ENCODE results near the gene CAPRIN1.

CAPRIN1 gene

DNA sequence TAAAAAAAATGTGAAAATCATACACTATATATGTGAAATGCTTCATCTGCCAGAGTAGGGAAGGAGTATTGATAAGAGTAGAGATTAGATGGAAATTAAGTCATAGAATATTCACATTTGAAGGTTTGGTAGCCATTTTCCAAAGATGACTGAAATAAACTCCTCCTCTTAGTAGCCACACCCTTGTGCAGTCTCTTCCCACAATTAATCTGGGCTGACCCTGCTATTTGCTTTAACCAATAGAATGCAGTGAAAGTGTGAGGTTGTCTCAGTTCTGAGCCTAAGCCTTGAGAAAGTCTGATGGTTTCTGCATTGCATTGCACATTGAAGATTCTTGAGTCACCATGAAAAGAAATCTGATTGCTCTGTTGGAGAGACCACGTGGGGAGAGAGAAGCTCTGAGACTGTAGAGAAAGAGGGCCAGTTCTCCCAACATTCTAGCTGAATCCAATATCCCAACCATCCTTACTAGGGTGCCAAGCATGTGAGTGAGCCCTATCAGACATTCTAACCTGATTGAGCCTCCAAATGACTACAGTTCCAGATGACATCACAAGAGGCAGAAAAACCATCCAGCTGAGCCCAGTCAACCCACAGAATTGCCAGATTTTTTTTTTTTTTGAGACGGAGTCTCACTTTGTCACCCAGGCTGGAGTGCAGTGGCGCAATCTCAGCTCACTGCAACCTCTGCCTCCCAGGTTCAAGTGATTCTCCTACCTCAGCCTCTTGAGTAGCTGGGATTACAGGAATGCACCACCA is 29.4 kb upstream of the CAPRIN1 start:
- no peak for DNase-seq (ENCODE audit: low read depth)
- TF ChIP-seq, protein P1, sequence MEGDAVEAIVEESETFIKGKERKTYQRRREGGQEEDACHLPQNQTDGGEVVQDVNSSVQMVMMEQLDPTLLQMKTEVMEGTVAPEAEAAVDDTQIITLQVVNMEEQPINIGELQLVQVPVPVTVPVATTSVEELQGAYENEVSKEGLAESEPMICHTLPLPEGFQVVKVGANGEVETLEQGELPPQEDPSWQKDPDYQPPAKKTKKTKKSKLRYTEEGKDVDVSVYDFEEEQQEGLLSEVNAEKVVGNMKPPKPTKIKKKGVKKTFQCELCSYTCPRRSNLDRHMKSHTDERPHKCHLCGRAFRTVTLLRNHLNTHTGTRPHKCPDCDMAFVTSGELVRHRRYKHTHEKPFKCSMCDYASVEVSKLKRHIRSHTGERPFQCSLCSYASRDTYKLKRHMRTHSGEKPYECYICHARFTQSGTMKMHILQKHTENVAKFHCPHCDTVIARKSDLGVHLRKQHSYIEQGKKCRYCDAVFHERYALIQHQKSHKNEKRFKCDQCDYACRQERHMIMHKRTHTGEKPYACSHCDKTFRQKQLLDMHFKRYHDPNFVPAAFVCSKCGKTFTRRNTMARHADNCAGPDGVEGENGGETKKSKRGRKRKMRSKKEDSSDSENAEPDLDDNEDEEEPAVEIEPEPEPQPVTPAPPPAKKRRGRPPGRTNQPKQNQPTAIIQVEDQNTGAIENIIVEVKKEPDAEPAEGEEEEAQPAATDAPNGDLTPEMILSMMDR (conservative IDR thresholded peaks at IDR 0.05; ENCODE audit: low read length): no peak
- H3K4me3 ChIP-seq (ENCODE audit: low read length): no peak overlapping the region

DNA sequence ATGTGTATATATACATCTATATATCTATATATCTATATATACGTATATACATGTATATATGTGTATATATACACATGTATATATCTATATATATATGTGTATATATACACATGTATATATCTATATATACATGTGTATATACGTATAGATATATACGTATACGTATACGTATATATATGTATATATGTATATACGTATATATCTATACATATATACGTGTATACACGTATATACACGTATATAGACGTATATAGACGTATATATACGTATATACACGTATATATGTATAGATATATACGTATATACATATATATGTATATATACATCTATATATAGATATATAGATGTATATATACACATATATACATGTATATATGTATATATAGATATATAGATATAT is 25.1 kb upstream of the CAPRIN1 start:
- H3K4me3 ChIP-seq (ENCODE audit: low read length): no peak overlapping the region
- TF ChIP-seq, protein P1 (conservative IDR thresholded peaks at IDR 0.05; ENCODE audit: low read length): no peak
- DNase-seq (ENCODE audit: low read depth): no peak

DNA sequence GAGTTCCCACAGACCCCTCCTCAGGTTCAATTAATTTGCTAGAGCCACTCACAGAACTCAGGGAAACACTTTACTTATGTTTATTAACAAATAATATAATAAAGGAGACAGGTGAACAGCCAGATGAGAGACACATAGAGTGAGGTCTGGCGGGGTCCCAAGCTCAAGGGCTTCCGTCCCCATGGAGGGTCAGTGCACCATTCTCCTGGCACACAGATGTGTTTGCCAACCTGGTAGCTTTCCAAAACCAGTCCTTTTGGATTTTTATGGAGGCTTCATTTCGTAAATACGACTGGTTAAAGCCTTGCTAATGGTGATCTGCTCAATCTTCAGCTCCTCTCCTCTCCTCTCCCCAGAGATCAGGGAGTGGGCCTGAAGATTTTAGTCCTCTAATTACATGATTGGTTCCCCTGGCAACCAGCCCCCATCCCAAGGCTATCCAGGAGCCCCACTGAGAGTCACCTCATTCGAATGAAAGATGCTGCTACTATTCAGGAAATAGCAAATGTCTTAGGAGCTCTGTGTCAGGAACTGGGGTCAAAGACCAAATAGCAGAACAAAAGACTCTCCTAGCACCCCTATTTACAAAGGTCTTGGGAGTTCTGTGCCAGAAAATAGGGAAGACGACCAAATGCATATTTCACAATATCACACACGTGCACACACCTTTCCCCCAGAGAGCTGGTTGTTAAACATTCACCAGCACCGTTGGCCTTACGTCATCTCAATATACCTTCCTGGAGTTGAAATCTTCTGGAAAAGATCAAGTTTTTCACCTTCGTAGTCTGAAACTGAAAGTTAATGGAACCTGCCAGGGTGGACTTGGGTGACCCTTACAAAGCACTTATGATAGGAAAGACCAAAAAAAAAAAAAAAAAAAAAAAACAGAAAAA is 23.8 kb upstream of the CAPRIN1 start:
- H3K4me3 ChIP-seq (ENCODE audit: low read length): no peak overlapping the region
- TF ChIP-seq, protein P1 (conservative IDR thresholded peaks at IDR 0.05; ENCODE audit: low read length): no peak

DNA sequence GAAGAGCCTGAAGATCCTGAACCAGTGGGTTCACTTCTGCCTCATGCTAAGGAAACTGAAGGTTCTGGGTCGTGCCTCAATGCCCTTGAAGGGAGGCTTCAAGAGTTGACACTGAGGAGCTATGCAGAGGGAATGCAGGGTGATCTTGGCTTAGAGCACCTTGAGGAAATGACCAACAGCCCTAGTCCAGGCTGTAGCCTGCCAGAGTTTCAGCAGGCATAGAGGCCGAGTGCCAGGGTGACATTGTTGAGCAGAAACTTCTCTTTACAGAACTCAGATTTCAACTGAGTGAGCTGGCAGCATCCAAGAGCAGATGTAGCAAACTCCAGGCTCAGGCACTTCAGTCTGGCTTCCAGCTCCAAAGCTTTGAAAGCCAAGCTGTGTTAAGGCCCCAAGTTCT is 23.1 kb upstream of the CAPRIN1 start:
- DNase-seq (ENCODE audit: low read depth): peak; percentile 72
- TF ChIP-seq, protein P1 (conservative IDR thresholded peaks at IDR 0.05; ENCODE audit: low read length): no peak
- H3K4me3 ChIP-seq (ENCODE audit: low read length): no peak overlapping the region

More for the DNA sequence above, 23.8 kb upstream of the CAPRIN1 start:
- no peak for DNase-seq (ENCODE audit: low read depth)

DNA sequence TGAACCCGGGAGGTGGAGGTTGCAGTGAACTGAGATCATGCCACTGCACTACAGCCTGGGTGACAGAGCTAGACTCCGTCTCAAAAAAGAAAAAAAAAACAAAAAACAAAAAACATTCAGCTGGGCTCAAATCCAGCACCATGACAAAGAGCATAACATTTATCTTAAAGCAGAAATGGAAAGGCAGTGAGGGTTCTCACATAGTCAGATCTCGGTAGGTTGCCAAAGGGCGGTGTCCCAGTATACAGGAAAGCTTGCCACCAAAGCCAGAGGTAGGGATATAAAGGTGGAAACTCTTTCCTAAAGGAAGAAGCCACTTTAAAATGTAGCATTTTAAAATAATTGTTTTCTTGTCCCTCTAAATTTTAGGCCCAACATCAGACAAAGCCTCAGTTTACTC is 22.4 kb upstream of the CAPRIN1 start:
- DNase-seq (ENCODE audit: low read depth): no peak
- no peak overlapping the region for H3K4me3 ChIP-seq (ENCODE audit: low read length)
- TF ChIP-seq, protein P1 (conservative IDR thresholded peaks at IDR 0.05; ENCODE audit: low read length): no peak

DNA sequence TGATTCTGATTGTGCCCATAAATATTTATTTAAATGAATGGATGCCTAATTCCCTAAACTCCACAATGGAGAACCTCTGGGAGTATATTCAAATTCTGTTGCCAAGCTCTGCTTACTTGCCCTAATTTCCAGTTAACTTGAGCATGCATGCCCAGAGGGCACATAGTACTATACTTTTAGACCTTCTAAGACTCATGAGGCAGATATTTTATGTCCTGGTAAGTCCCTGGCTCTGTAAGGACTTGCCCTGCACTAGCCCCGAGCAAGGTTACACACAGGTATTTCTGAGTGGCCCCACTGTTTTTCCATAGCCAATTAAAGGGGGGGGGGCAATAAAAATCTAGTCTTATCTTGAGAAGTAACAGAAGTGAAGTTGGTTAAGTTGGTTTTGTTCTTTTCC is 21.1 kb upstream of the CAPRIN1 start:
- DNase-seq (ENCODE audit: low read depth): no peak
- TF ChIP-seq, protein P1 (conservative IDR thresholded peaks at IDR 0.05; ENCODE audit: low read length): no peak
- no peak overlapping the region for H3K4me3 ChIP-seq (ENCODE audit: low read length)

Measured in AG10803 (cell line).